DMS53 treated with DMSO at 0.1 percent for 48 hours (cell line): ENCODE data around the gene GLIS1.

Experiments
- DNase-seq: peaks from one replicate; lab custom pipeline; 2025; ENCODE audit not compliant: unreplicated experiment; lab: John Stamatoyannopoulos, UW

Gene GLIS1

DNA sequence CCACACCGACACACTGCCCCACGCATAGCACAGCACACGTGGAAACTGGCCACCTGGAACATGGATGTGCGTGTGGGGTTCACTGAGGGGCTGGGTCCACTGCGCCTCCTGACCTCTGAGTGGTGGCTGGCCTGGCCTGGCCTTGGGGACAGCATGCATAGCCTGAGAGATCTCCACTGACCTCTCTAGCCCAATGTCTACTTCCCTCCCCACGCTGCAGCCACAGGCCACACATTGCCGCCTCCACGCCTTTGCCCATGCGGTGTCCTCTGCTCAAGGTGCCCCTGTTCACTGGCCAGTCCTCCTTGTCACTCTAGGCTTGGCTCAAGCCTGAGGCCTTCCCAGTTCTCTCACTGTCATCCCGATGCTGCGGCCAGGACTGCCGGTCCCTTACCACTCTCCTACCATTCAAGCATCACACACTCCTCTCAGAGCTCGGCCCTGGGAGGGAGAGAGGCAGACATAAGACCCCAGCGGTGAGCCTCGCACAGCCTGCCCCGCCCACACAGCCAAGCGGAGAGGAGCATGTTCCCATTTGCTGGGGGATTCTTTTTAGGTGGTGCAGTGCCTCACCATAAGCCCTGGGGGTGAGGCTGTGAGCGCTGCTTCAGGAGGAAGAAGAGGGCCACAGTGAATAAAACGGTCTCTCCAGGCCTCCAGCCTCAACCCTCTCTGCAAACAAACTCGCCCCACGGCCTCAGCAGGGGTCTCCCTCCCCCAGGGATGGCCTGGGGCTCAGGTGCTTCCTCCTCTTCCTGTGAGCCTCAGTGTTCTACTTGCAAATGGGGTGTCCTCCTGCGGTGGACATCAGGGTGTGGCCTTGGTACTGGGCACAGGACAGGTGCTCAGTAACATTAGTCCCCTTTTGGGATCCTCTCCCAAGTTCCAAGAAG is 199.0 kb downstream of the GLIS1 start:
- no peak for DNase-seq

DNA sequence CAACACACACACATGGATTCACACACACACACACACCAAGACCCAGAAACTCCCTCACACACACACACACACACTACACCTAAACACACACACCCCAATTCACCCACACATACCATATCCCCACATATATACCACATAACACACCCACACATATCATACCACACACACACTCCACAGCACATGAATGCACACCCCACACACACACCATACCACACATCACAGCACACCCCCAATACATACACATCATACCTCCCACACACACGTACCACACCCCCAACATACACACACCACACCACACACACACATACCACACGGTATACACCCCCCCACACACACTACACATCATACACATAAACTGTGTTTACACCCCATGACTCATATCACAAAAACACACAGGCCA is 199.7 kb downstream of the GLIS1 start:
- DNase-seq: no peak

DNA sequence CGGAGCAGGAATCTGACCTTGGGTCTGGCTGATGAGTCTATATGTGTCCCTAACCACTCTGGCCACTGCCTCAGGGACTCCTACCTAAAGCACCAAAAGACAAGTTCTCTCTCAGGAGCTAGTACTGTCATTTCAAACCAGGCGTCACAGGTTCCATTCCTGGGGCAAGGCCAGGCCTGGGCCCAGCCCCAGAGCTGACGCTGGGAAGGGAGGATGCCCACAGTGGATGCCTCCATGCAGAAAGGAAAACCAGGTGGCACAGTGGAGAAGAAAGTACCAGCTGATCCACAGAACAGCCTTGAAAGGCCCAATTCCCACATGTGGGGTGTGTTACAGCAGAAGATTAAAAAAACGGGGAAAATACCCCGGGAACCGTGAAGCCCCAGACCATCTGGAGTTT is 202.4 kb downstream of the GLIS1 start:
- DNase-seq: no peak

DNA sequence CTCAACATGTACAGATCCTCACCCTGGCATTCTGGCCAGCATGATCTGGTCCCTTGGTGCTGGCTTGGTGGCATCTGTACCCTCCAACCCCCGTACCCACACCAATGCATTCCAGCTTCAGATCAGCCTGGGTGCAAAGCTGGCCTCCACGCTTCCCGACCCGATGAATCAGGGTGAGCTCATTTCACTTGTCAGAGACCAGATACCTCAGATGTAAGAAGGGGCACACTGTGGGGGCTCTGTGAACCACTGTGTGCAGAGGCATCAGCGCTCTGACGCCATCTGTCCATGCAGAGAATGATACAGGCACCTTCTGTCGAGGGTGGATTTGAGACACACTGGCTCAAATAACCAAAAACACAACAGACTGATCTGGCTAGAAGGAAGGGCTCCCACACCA is 203.1 kb downstream of the GLIS1 start:
- no peak for DNase-seq

DNA sequence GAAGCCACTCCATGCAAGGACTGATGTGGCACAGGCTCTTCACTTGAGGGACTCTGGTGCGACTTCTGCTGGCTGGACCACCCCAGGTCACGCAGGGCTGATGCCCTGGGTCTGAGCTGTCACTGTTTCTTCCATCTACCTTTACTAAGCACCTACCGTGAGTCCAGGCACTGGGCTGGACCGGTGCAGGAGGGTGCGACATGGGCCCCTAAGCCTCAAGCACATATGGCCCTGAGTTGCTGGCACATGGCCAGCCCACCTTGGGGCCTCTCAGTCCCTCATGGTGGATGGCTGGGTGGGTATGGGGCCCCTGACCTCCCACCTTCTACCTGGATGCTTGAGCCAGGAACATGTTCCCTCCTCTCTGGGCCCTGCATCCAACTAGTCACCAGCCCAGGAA is 203.7 kb downstream of the GLIS1 start:
- DNase-seq: no peak

DNA sequence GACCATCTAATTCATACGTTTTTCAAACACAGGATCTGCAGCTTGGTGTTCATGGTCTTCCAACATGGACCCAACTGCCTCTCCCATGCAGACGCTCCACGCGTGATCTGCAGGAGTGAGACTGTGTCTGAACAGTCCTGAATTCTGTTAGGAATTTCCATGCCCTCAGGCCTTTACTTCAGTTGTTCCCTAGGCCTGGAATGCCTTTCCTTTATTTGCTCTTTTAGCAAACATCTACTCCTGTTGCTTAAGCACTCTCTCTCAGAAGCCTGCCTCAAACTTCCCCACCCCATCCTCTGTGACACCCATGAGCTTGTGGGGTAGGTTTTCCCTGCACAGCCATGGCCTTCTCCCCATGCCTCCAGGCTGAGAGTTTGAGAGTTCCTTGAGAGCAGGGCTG is 206.1 kb downstream of the GLIS1 start:
- no peak for DNase-seq

DNA sequence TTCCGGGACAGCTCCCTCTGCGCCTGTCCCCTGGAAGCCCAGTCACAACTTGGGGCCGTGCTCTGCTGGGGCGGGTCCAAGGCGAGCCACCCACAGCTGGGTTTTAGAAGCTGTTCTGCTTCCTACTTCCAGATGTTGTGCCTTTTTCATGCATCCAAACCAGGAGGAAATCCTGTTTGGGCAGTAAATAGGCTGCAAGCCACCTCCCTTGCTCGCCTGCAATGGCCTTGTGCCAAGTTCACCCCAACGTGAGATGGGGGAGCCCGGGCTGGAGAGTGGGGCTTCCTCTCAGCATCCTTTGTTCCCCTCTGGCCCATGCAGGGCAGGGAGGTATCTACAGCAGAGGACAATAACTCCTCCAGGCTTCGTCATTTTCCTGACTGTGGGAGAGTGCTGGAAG is 206.6 kb downstream of the GLIS1 start:
- no peak for DNase-seq

DNA sequence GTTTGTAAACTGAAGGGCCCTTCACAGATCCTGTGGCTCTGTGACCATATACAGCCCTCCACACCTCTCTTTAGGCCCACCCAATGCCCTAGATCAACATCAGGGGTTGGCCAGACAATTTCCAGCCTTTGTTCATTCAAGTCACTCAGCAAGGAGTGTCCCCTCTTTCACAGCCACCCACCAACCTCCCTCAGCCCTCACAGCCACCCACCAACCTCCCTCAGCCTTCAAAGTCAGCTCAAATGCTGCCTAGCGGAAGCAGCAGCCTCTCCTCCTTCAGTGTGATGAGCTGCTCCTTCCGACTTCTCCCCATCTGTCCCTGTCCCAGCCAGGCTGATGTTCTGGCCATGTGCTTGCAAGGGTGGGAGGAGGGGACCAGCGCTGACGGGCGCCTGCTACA is 208.4 kb downstream of the GLIS1 start:
- no peak for DNase-seq

DNA sequence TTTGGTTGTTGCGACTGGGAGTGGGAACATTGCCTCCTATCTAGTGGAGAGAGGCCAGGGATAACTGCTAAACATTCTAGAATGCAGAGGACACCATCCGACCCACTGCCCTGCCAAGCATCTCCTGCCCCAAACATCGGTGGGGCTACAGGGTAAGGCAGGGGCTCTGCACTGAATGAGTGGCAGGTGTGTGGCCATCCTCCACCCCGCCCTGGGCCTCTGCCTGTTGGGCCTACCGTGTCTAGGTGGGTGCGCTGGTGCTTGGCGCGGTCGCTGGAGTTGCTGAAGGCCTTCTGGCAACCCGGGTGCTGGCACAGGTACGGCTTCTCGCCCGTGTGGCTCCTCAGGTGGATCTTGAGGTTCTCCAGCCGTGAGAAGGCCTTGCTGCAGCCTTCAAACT is 209.4 kb downstream of the GLIS1 start:
- no peak for DNase-seq

DNA sequence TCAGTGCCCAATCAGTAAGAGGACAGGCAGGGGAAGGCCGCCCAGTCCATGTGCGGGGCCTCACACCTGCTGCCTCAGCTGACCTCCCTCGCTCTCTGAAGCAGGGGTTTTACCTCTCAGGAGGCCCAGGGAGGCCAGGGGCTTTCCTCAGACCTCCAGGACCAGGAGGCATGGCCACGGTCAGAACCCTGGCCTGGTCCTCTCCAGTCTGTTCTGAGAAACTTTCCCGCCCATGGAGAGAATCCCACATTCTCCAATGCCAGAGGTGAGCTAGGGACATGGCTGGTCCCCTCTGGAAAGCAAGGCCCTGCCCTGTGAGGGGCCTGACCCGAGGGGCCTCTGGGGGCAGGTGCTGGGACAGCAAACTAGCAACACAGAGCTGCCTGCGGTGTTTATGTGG is 211.6 kb downstream of the GLIS1 start:
- no peak for DNase-seq

DNA sequence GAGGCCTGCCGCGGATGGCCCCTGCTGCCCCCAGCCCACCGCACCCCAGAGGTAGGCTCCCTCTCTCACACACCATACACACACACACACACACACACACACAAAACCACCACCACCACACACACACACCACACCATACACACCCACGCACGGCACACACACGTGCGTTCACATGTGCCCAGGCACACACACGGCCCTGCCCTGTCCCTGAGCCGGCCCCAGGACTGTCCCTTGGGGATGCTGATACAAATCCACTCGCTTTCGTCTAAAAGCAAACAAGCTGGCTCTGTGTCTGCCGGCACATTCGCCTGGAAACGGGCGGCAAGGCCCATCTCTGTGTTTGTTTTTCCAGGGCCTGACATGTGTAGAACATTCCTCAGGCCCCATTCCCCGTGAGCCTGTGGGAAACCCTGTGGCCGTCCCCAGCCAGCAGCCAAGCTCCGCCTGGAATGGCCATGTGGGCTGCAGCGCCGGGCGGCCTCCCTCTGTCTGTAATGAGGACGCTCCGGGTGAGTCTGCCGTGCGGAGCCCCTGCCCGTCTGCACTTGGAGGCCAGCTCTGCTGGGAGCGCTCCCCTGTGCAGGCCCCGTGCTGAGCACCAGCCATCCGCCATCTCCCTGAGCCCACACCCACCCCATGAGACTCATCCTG is 212.4 kb downstream of the GLIS1 start:
- no peak for DNase-seq

DNA sequence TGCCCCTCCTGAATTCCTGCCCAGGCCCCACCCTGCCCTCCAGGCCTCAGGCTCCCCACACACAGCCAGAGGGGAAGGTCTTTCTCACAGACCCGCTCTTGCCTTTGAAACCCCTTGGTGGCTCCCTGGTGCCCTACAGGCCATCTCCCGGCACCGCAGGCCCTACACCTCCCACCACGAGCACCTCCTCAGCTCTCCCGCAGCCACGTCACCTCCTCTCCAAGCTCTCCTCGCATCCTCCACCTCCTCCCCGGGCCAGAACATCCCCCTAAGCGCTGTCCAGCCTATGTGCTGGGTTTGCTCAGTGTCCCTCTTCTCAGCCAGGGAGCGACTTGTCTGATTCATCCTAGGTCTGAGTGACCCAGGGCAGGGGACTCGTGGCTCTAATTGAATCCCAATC is 213.4 kb downstream of the GLIS1 start:
- no peak for DNase-seq

DNA sequence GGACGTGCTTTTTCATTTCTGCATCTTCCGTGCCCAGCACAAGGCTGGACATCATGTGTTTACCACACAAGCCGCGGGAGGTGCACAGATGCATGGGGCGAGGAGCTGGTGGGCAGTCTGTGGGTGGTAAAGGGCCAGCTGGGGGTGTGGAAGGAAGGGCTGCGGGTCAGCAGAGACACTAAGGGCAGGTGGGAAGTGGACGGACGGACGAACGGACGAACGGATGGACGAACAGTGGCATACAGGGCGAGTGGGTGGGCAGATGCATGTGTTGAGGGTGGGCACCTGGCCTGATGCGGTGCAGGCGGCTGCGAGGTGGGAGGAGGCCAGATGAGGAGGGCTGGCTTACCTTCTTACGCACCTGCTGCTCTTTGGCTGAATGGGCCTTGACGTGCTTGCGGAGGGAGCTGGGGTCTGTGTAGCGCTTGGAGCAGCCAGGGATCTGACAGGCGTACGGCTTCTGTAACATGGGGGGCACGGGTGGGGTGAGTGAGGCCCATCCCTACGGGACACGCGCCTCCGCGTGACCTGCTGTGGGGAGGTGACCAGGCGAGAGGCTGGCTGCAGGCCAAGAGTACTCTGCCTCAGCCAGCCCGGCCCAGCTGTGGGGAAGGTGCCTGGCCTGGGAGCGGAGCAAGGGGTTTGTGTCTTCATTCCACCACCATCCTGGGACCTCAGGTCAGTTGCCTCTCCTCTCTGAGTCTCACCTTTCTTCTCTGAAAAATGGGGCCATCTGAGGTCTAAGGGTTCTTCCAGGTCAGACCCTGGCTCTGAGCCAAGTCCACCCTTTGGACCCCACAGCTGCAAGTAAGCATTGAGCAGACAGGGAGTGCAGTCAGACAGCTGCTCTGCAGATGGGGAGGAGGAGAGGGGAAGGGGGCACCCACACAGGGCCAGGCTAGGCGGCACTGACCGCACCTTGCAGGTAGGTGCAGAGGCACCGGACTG is 214.3 kb downstream of the GLIS1 start:
- DNase-seq: peak; percentile 8

DNA sequence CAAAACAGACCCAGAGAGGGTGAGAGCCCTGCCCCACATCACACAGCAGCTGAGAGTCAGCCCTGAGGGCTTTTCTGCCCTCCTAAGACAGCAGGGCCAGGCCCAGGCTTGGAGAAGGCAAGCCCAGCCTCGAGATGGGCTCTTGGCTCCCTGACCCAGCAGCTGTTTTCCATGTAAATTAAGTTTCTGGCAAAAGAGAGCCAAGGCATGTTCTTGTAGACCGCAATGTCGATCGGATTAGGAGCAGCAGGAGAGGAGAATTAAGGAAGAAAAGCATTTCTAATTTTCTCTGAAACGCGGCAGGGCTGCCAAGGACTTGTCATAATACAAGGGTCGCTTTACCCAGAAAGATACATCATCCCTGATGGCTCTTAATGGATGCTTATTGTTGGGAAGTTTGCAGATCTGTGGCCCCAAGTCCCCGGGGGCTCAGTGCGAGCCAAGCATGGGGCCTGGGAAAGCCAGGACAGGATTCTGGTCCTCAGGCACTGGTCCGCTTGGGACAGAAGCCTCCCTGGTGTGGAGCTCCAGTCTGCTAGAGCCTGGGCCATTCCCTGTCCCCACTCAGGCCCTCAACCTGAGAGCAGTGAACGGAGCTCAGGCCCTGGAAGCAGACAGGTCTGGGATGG is 216.9 kb downstream of the GLIS1 start:
- no peak for DNase-seq

DNA sequence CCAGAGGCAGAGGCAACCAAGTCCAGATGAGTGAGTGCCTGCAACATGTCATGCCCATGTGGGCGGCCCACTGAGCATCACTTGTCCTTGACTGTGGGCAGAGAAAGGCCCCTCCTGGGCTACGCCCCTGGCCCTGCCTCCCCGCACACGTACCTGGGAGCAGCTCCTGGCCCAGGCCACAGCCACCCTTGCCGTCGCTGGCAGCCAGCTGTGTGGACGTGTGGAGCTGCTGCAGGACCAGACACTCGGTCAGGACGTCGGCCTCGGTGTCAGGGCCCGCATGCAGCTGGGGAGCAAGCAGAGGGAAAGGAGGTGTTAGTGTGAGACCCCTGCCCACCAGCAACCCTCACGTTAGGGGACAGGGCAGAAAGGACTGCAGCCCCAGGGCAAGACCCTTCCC is 218.5 kb downstream of the GLIS1 start:
- DNase-seq: no peak

DNA sequence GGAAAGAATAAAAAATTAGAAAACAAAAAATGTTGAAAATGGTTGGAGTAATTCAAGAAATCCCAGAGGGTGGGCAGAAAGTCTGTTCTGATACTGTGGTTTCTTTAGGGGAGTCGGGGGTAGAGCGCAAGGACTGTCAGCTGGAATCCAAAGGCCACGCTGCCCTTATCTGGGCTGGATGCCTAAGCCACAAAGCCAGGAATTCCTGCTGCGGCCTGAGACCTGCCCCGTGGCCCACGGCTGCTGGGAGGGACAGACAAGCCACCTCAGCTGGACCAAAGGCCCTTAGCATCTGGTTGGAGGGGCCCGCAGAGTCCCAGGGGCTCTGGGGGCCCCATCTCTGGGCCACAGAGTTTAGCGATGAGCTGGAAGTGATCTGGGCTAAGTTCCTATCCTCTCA is 219.5 kb downstream of the GLIS1 start:
- DNase-seq: no peak

DNA sequence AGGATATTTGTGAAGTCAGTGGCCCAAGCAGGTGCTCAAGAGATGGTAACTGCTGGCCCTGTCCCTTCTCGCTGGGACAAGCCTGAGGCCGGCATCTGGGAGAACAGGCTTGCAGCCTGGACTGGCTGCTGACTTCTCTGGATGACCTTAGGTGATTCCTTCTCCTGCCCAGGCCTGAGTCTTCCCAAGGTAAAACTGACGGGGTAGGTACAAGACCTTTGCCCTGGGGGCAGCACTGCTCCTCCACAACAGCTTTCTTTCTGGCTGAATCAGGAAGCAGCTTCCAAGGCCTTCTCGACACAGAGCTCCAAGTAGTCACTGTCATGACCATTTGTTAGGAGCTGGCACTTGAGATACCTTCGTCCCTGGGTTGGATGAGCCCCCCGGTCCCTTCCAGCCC is 220.2 kb downstream of the GLIS1 start:
- DNase-seq: no peak

DNA sequence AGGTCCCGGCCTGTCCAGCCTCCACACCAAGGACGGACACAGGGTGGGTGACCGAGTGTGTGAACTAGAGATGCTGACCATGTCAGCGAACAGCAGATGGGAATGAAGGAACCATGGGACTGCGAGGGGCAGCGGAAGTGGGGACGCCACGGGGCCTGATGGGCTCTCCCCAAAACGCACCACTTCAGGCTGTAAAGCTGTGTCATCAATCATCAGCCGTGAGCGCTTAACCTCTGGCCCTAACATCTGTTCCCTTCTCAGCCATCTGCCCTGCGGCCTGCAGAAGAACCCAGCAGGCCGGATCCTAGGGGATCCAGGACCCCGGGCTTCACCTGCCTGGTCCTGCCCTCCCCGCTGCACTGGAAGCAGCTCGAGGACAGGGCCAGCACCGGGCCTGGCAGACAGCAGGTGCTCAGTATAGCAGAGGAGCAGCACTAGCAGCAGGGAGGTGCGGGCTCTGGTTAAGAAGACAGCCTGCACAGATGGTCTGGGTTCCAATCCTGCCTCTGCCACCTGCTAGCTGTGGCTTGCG is 221.1 kb downstream of the GLIS1 start:
- no peak for DNase-seq

DNA sequence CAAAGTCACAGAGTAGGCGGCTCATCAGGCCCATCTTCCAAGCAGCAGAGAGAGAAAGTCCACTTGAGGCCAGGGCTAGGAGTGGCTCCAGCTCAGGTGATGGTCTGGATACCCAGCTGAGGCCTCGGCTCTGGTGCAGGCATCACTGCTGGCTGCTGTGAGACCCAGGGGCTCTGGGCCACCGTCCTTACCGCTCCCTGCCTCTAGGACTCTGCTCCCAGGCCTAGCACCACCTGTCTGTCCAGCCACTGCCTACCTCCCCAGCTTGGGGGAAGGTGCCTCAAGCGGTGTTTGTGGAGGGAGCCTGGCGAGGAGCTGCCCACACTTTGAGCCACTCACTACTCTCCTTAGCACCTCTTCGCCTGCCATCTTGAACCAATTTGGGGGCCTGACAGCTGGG is 221.9 kb downstream of the GLIS1 start:
- DNase-seq: no peak

DNA sequence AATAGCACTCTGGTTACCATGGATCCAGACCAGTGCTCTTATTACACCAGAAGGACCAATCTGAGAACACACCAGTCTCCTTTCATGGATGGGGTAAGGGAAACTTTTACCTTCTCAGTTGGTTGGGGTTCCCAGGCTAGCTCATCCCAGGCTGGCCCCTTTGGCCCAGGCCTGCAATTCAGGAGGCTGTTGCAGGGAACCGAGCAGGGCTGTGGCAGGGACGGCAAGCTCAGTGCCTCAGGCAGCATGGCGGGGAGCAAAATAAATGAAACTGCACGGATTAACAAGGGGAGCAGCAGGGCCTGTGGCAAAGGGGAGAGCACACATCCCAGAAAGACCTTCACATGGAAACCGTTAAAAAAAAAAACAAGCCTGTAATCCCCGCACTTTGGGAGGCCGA is 222.8 kb downstream of the GLIS1 start:
- no peak for DNase-seq

DNA sequence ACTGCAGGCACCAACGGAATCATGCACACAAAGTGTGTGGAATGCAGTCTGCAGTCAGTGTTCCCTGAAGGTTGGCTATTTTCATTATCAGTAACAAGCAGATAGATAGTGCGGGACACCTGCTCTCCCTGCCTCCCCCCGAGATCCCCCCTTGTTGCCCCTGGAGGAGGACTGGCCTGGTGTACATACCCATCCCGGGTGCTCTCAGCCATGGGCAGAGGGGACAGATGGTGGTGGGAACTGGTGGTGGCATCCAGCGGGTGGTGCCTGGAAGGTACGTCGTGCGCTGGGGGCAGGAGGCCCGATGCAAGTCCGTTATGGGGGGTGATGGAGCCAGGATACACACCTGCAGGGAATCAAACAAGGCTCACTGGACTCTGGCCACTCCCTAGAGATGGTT is 224.5 kb downstream of the GLIS1 start:
- DNase-seq: no peak
